Measurements from ENCODE around the gene PIR.

The PIR gene

DNA sequence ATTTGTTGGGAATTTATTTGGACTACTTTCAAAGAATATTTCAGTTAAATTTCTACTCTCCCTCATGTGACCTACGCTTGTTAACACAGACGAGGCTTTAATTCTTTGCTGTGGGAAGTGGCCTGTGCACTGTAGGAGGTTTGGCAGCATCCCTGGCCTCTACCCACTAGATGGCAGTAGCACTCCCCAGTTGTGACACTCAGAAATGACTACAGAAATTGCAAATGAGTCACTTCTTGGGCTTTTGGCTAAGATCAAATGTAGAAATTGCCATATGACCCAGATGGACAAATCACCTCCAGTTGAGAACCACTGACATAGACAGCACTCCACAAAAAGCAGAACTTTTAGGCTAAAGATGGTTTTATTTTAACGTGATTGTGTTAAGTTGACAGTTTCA, 22.1 kb downstream of the PIR start:
- H3K4me3 ChIP-seq (ENCODE audit: low read depth, low read length): no peak overlapping the region
- TF ChIP-seq, protein P1, sequence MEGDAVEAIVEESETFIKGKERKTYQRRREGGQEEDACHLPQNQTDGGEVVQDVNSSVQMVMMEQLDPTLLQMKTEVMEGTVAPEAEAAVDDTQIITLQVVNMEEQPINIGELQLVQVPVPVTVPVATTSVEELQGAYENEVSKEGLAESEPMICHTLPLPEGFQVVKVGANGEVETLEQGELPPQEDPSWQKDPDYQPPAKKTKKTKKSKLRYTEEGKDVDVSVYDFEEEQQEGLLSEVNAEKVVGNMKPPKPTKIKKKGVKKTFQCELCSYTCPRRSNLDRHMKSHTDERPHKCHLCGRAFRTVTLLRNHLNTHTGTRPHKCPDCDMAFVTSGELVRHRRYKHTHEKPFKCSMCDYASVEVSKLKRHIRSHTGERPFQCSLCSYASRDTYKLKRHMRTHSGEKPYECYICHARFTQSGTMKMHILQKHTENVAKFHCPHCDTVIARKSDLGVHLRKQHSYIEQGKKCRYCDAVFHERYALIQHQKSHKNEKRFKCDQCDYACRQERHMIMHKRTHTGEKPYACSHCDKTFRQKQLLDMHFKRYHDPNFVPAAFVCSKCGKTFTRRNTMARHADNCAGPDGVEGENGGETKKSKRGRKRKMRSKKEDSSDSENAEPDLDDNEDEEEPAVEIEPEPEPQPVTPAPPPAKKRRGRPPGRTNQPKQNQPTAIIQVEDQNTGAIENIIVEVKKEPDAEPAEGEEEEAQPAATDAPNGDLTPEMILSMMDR (IDR thresholded peaks at IDR 0.05; ENCODE audit: low read depth, low read length): peak; percentile 92

DNA sequence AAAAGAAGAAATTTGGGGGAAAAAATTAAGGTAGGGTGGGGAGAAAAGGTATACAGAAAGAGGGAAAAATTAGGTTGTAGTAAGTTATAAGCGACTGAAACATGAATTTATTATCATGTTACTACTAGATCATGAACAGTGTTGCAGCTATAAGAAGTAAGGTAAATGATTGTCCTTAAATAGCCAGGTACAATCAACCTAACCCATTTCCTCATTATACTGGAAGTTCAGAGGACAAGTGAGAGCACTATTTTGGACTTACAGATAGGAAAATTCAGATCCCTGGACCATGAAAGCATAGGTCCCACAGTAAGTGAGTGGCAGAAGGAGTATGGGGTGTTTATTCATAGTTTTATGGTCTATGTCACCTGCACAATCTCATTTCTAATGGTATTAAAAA, 23.5 kb downstream of the PIR start:
- H3K4me3 ChIP-seq (ENCODE audit: low read depth, low read length): no peak overlapping the region
- TF ChIP-seq, protein P1 (IDR thresholded peaks at IDR 0.05; ENCODE audit: low read depth, low read length): no peak

DNA sequence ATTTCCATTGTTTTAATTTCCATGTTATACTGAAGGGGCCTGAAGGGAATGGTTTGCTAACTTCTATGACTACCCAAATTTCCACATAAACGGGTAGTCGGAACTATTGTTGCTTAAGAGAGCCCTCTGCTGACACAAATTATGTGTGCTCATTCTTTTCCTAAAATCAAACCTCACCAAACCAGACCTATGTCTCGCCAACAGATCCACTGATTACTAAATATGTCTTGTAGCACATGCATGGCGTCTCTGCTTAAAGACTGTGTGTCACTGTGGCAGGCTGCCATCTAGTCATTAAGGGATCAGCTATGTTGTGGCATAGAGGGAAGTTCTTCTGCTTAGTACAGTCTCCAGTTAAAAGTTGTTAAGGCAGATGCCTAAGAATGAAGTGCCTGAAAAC, 25.1 kb downstream of the PIR start:
- no peak overlapping the region for H3K4me3 ChIP-seq (ENCODE audit: low read depth, low read length)
- TF ChIP-seq, protein P1 (IDR thresholded peaks at IDR 0.05; ENCODE audit: low read depth, low read length): peak; percentile 25; the same call in 1 of the 2 replicates

DNA sequence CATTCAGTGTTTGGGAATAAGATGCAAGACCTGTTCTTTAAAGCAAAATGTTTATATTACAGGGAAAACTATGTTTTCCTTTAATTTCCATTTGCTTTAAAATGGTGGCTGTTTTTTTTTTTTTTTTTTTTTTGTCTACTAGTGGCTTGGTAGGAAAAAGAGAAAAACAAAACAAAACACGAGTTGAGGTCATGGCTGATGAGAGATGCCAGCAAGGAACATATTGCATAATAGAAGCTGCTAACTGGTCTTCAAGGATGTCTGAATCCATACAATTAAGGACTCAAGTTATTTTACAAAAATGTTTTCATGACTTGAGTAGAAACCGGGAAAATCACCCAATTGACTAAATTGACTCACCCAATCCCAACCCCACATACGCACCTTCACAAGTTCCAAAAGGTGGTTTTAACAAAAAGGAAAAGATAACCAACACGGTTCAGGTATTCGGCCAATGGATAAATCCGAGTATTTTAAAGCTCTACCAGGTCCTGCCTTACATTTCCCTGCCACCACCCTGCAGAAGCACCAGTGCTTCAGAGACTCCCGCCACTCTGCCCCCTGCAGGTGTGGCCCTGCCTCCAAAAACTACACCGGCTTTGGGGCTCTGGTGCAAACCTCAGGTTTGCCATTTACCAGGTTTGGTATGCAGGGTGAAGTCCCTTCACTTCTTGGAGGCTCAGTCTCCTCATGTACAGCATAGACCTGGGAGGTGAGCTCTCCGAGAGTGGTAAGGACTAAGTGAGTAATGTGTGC, 27.1 kb downstream of the PIR start:
- TF ChIP-seq, protein P1 (IDR thresholded peaks at IDR 0.05; ENCODE audit: low read depth, low read length): no peak
- no peak overlapping the region for H3K4me3 ChIP-seq (ENCODE audit: low read depth, low read length)

DNA sequence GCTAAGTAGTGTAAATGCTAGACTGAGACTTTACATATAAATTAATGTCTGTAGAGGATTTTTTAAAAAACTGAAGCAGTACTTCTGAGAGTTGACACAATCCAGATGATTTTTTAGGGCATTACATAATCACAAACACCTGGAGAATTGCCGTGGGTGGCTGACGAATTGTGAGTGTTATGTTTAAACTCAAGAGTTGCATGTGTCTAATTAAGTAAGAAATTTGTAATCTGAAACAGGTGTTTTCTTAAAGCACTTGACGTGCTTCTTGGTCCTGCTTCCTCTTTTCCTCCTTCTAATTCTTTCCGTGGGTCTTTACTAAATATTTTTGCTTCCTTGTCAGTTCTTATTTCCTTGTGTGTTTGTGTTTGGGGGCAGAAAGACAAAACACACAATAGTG, 27.8 kb downstream of the PIR start:
- no peak overlapping the region for H3K4me3 ChIP-seq (ENCODE audit: low read depth, low read length)
- TF ChIP-seq, protein P1 (IDR thresholded peaks at IDR 0.05; ENCODE audit: low read depth, low read length): no peak

DNA sequence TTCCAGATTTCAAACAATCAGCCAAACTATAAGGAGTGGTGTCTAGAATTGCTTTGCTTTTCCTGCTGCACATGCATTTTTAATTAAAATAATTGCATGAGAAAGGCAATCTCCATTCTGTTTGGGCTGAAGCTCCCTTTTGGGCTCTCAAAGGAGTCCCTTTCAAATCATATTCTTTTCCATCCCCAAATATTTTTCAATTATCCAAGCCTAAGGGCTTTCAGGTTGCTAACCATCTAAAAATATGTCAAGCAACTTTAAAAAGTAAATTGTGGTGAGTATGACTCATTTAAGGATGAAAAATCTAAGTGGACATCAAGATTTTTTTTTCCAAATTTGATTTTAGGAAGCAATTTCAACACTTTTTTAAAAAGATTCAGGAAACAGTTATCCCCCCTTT, 28.4 kb downstream of the PIR start:
- no peak overlapping the region for H3K4me3 ChIP-seq (ENCODE audit: low read depth, low read length)
- TF ChIP-seq, protein P1 (IDR thresholded peaks at IDR 0.05; ENCODE audit: low read depth, low read length): no peak

DNA sequence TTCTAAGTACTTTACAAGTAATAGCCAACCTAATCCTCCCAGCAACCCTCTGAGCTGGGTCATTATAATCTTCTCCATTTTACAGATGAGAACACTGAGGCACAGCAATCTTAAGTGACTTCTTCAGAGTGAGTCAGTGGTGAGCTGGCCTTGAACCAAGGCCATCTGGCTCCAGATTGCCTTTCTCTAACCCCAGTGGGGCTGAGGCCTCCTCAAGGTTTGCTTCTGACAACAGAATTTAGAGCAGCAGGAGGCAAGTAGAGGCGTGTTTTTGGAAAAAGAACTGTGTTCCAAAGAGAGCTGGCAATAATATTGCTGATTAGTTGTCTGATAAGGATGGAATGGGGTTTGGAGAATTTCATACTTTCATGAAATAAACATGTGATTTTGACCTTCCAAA, 41.2 kb downstream of the PIR start:
- no peak overlapping the region for H3K4me3 ChIP-seq (ENCODE audit: low read depth, low read length)
- TF ChIP-seq, protein P1 (IDR thresholded peaks at IDR 0.05; ENCODE audit: low read depth, low read length): no peak
